HG02571 (cell line): Measurements from ENCODE around the gene KCTD5.
"Not testable (repeated sequence)": the region's sequence is repeated elsewhere in the genome, so short reads cannot be mapped to it uniquely, and the experiment has no call there.

ENCODE experiments used
- ATAC-seq: cut with Tn5 transposase; IDR thresholded peaks from one replicate; pipeline ENCODE4 v1.9.1; 2021; ENCODE audit warnings: mild to moderate bottlenecking, moderate library complexity; ENCODE audit not compliant: unreplicated experiment

The KCTD5 gene

GRCh38 chr16:2721634-2722173, 39.4 kb downstream of the KCTD5 start:
- ATAC-seq = not testable (repeated sequence)

DNA sequence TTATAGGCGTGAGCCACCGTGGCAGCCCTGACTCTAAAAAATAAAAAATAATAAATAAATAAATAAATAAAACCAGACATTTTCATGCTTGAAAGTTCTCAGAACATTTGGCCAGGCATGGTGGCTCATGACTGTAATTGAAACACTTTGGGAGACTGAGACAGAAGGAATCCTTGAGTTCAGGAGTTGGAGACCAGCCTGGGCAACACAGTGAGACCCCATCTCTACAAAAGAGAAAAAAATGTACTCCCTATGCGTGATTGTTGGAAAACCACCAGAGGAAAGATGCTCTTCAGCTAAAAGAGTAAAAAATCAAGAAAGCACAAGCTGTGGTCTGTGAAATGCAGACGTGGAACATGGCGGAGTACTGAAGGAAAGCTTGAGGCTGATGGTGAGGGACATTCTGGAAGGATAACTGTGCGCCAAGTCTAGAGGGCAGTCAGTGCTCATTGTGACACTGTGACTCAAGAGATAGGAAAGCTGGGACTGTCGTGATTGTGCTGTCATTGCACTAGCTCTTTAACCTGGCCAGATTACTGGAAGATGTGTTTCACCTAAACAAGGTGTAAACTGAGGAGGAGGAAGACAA, 41.9 kb downstream of the KCTD5 start:
- ATAC-seq = no peak

DNA sequence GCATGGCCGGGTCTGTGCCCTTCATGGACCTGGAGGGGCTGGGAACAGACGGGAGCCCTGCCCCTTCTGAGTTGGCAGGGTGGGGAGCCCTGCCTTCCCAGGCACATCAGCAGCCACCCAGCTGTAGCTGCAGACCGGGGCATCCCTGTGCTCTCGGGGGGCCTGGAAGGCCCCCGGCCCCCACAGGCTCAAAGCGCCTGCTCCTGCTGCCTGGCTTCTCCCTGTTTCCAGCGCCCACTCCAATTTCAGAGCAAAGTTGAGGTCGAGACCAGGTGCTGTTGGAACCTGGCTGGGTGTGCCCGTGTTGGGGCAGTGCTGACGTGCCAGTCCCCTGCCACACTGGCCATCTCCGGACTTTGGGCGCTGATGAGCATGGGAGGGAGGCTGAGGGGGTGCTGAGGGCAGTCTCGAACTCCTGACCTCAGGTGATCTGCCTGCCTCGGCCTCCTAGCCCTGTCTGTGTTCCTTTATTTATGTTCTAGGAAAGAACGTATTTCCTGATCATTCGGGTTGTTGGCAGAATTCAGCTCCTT, 42.6 kb downstream of the KCTD5 start:
- ATAC-seq = no peak

DNA sequence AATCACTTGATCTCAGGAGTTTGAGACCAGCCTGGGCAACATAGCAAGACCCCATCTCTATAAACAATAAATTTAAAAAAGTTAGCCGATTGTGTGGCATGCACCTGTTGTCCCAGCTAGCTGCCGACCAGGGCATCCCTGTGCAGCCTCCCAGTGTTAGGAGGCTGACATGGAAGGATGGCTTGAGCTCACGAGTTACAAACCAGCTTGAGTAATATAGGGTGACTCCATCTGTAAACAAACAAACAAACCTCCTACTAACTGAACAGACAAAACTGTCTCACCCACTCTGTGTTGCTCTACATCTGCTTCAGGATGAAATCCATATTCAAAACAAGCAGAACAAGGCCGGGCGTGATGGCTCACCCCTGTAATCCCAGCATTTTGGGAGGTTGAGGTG, 44.6 kb downstream of the KCTD5 start:
- no peak for ATAC-seq

- ATAC-seq = no peak
Observed at GRCh38 chr16:2728034-2728433, 45.7 kb downstream of the KCTD5 start.

GRCh38 chr16:2734844-2735515, 52.7 kb downstream of the KCTD5 start:
- ATAC-seq = no peak

DNA sequence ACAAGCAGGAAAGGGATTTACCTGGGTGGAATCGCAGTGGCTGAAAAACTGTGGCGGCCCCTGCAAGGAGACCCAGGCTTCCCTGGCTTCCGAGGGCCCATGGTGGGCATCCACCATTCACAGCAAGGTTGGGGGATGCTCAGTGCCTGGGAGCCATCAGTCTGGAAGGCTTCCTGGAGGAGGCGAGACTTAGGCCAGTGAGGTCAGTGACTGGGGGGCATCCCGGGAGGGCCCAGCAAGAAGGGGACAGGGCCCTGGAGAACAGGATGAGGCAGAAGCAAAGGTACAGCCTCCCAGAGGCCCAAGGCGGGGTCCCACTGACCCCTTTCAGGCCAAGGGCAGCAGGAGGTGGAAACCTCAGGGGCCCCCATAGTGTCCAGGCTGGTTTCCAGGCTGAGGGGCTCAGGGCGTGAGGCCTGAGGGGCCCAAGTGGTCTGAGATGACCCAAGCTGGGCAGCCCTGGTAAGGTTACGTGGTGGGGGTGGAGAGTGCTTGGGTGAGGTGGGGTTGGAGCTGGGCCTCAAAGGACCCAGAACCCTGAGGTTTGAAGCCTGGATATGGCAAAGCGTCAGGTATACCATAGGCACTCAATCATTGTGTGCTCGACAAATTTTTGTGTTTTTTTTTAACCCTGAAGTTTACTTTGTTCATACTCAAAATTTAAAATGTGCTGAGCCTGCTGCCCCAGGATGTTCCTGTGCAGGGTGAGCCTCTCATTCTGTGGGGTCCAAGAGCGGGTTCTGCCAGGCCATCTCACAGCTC, 54.3 kb downstream of the KCTD5 start:
- no peak for ATAC-seq

DNA sequence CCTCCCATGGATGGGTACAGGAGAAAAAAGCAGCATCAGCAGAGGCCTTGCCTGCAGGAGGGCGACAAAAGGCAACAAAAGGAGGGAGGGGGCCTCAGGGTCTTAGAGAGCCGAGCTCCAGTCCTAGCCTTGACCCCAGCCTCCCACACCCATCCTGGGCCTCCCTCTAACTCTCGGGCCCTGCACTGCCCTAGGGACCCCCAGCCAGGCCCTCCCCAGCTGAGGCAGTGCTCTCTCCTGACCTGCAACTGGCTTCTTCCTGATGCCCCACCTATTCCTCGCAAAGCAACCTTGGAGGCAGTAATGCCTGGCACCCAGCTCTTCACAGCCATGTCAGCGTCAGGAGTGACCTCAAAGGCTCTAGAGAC, 54.9 kb downstream of the KCTD5 start:
- ATAC-seq = no peak

GRCh38 chr16:2737895-2738418, 55.6 kb downstream of the KCTD5 start:
- ATAC-seq = no peak

DNA sequence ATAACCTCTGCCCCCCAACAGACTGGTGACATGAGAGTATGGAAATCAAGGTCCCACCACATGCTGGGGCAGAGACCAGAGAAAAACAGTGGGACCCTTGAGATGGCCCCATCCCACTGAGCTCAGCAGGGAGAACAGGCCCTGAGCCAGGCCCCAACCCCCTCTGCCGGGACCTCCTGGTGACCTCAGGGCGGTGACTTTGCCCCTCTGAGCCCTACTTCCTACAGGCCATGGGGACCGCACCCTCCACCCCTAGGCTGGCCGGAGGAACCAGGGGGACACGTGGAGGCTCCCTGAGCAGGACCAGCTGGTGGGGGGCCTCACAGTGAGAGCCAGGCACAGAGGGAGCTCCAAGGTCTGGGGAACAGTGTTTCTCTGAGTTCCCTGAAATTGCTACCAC, 56.3 kb downstream of the KCTD5 start:
- no peak for ATAC-seq

DNA sequence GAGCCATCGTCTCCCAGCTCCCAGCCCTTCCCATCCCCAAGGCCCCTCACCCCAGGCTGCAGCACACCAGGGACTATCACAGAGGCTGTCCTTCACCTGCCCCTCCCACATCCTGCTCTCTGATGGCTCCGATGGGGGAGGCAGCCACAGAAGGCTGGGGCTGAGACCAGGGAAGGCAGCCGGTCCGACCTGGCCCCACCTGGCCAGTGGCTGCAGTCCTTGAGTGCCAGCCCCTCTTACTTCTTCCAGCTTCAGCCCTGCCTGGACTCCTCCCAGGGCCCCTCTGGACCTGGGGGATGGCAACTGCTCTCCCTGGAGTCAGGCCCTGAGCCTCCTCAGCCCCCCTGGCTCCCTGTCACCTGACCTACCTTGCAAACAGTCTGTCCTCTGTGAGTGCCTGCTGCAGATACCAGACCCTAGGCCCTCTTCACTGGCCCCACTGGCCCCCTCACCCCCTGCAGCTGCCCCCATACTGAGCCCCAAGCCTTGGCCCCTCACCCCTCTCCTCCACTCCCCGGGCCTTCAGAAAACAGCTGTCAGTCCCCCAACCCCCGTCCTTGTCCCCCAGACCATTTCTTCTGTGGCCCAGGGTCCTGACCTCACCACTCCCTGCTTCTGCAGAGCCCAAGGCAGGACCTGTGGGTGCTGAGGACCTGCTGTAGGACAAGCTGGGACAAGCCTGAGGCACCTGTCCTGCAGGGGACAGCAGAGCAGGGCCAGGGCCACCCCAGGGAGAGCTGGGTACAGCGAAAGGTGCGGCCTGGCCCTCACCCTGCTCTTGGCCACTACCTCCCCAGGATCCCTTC, 57.5 kb downstream of the KCTD5 start:
- ATAC-seq = no peak

DNA sequence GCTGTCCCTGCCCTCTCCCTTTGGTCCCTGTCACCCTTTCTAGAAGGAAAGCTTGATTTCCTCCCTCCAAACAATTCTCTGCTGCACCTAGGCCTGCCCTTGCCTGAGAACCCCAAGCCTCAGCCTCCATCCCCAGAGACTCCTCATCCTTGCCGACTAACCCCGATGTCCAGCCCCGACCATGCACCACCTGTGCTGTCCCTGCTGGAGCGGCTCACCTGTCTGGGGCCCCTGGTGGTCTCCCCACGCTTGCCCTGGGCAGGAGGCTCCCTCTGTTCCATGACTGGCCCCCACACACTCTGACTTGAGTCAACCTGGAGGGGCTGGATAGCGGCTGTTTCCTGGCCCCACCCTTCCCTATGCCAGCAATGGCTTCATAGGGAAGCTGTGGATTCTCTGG, 58.2 kb downstream of the KCTD5 start:
- ATAC-seq = no peak

DNA sequence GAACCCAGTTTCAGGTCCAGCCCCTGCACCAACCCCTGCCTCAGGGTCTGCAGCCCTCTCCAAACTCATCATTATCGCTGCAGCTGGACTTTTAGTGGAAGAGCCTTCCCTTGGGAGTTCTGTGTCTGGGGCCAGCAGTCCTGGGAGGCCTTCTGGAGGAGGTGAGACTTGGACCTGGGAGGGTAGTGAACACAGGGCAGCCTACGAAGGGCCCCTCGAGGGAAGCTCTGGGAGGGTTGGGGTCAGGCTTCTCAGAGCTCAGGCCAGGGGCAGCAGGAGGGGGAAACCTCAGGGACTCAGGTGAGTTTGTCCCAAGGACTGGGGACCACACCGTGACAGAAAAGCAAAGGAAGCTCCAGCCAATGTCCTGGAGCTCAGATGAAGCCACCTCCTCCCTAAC, 58.8 kb downstream of the KCTD5 start:
- ATAC-seq = no peak

- ATAC-seq = no peak
Observed at GRCh38 chr16:2742323-2743006, 60.1 kb downstream of the KCTD5 start.

DNA sequence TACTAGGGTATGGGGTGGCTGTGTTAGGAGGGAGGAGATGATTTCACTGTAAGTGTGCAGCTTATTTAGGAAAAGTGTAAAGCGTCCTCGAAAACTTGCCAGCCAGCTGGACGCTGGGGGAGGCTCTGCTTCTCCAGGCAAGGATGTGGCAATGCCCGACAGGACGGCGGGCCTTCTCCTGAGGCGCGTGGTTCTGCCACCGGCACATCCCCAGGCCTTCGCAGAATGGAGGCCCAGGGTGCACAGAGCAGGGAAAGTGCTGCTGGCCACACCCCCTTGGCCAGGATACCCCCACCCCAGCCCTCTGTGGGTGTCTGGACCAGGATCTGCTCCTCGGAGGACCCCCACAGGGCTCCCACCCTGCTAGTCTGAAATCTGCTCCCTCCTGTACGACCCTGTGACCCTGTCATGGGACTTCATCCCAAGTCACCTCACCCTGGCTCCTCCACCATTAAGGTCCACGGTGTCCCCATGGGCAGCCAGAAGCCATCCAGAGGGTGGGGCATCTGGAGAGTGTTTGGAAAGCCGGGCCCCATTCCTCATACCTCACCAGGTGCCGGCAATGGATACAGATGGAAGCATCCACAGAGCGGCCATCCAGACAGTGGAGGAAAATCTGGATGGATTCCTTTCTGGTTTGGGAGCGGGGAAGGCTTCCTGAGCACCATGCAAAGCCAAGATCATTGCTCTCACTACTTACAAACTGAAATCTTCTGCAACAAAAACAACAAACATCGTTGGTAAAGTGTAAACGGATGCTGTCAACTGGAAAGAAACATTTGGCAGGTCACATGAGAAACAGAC, 60.9 kb downstream of the KCTD5 start:
- no peak for ATAC-seq

GRCh38 chr16:2744711-2745110, 62.4 kb downstream of the KCTD5 start:
- no peak for ATAC-seq

- no peak for ATAC-seq
Observed at GRCh38 chr16:2745116-2745890, 63.0 kb downstream of the KCTD5 start.

- ATAC-seq = no peak
Observed at GRCh38 chr16:2745961-2746360, 63.6 kb downstream of the KCTD5 start.
